ENCODE results near the gene KIAA1210.
"Not testable (repeated sequence)": the region's sequence is repeated elsewhere in the genome, so short reads cannot be mapped to it uniquely, and the experiment has no call there.

Gene KIAA1210

GRCh38 chrX:119042996-119043395 is 84.6 kb downstream of the KIAA1210 start:
- no peak overlapping the region for H3K4me3 ChIP-seq (ENCODE audit: low read depth, low read length)
- TF ChIP-seq CTCF (IDR thresholded peaks at IDR 0.05; ENCODE audit: control insufficient read depth, extremely low read depth, insufficient read depth) = no peak
- DNase-seq (ENCODE audit: low read depth) = no peak

- no peak overlapping the region for H3K4me3 ChIP-seq (ENCODE audit: low read depth, low read length)
- no peak for TF ChIP-seq CTCF (IDR thresholded peaks at IDR 0.05; ENCODE audit: control insufficient read depth, extremely low read depth, insufficient read depth)
- DNase-seq (ENCODE audit: low read depth) = no peak
Measured at GRCh38 chrX:119042040-119042439, 85.6 kb downstream of the KIAA1210 start.

GRCh38 chrX:119041175-119041574 is 86.4 kb downstream of the KIAA1210 start:
- no peak for DNase-seq (ENCODE audit: low read depth)
- TF ChIP-seq CTCF (IDR thresholded peaks at IDR 0.05; ENCODE audit: control insufficient read depth, extremely low read depth, insufficient read depth) = no peak
- no peak overlapping the region for H3K4me3 ChIP-seq (ENCODE audit: low read depth, low read length)

GRCh38 chrX:119040432-119040831 is 87.2 kb downstream of the KIAA1210 start:
- H3K4me3 ChIP-seq (ENCODE audit: low read depth, low read length) = no peak overlapping the region
- no peak for DNase-seq (ENCODE audit: low read depth)
- TF ChIP-seq CTCF (IDR thresholded peaks at IDR 0.05; ENCODE audit: control insufficient read depth, extremely low read depth, insufficient read depth) = no peak

- no peak overlapping the region for H3K4me3 ChIP-seq (ENCODE audit: low read depth, low read length)
- no peak for DNase-seq (ENCODE audit: low read depth)
- TF ChIP-seq CTCF (IDR thresholded peaks at IDR 0.05; ENCODE audit: control insufficient read depth, extremely low read depth, insufficient read depth) = no peak
Measured at GRCh38 chrX:119036107-119037029, 91.2 kb downstream of the KIAA1210 start.

- no peak overlapping the region for H3K4me3 ChIP-seq (ENCODE audit: low read depth, low read length)
- DNase-seq (ENCODE audit: low read depth) = no peak
- TF ChIP-seq CTCF (IDR thresholded peaks at IDR 0.05; ENCODE audit: control insufficient read depth, extremely low read depth, insufficient read depth) = no peak
Measured at GRCh38 chrX:119030990-119031389, 96.6 kb downstream of the KIAA1210 start.

- not testable (repeated sequence) for DNase-seq (ENCODE audit: low read depth); H3K4me3 ChIP-seq (ENCODE audit: low read depth, low read length)
Measured at GRCh38 chrX:119029656-119030055, 98.0 kb downstream of the KIAA1210 start.

Measured in LNCaP clone FGC (cell line).